Activated naive CD8-positive, alpha-beta T cell treated with anti-CD3 and anti-CD28 coated beads, Interleukin-2, amount 10 ng/mL, durations not matched to agents 7 days and 5 days (primary cell): ENCODE results near the gene RDH12. TPM values are rescaled to one million over a fixed set of nuclear protein-coding genes. Genes with fewer than 3 reads are reported as not detected.

ENCODE experiments used
- ATAC-seq: fragments of 150-1000 bp; cut with Tn5 transposase; one replicate; pipeline ENCODE4 v1.10.0; 2021; ENCODE audit warnings: low read depth, moderate library complexity
- POLR2A ChIA-PET: fragments of 350-600 bp; sonication (Branson Sonifier 250); formaldehyde crosslinking; loops from one replicate; lab custom pipeline; 2021; ENCODE audit warnings: antibody characterized with exemption; lab: Charles Lee
- DNase-seq: peaks from one replicate; pipeline ENCODE4 v3.0.0; 2021
- H3K27ac Mint-ChIP-seq: one replicate; pipeline ENCODE4 v1.8.0; 2022; ENCODE audit warnings: mild to moderate bottlenecking, mixed read lengths
- H3K27me3 Mint-ChIP-seq: one replicate; pipeline ENCODE4 v1.8.0; 2022; ENCODE audit warnings: mild to moderate bottlenecking, moderate library complexity, mixed read lengths
- H3K36me3 Mint-ChIP-seq: one replicate; pipeline ENCODE4 v1.8.0; 2021; ENCODE audit warnings: mild to moderate bottlenecking, mixed read lengths
- H3K4me1 Mint-ChIP-seq: one replicate; pipeline ENCODE4 v1.8.0; 2021; ENCODE audit warnings: mixed read lengths
- H3K4me3 Mint-ChIP-seq: one replicate; pipeline ENCODE4 v1.8.0; 2022; ENCODE audit warnings: mild to moderate bottlenecking, moderate library complexity, mixed read lengths
- H3K9me3 Mint-ChIP-seq: one replicate; pipeline ENCODE4 v1.8.0; 2021; ENCODE audit warnings: mixed read lengths
- total RNA-seq, 2 experiments: library from RNA; stranded (reverse); gene quantifications; one replicate each; pipeline ENCODE4 v1.2.3, GENCODE V29; 2021

Gene RDH12
- total RNA-seq, 2 experiments from 2014 or later: not detected

- peaks cover 20% of the 10 kb centered on the region for H3K36me3 Mint-ChIP-seq
- no peak for ATAC-seq
- H3K9me3 Mint-ChIP-seq: no peaks in the 10 kb centered on the region
- H3K4me3 Mint-ChIP-seq: no peak overlapping the region
- no peak for DNase-seq
- POLR2A ChIA-PET: no interaction called here
- no peak overlapping the region for H3K27ac Mint-ChIP-seq
- no peaks in the 10 kb centered on the region for H3K4me1 Mint-ChIP-seq
- no peaks in the 10 kb centered on the region for H3K27me3 Mint-ChIP-seq
These were observed 66.5 kb downstream of the RDH12 start for GRCh38 chr14:67768219-67768618.

GRCh38 chr14:67773844-67774377 is 72.2 kb downstream of the RDH12 start:
- DNase-seq (no peak), ATAC-seq (no peak)
- H3K9me3 Mint-ChIP-seq: no peaks in the 10 kb centered on the region
- no peaks in the 10 kb centered on the region for H3K27me3 Mint-ChIP-seq
- no peak overlapping the region for H3K27ac Mint-ChIP-seq
- no peaks in the 10 kb centered on the region for H3K4me1 Mint-ChIP-seq
- peaks cover 25% of the 10 kb centered on the region for H3K36me3 Mint-ChIP-seq
- POLR2A ChIA-PET: no interaction called here
- H3K4me3 Mint-ChIP-seq: no peak overlapping the region

- Mint-ChIP-seq H3K36me3 (peaks cover 16% of the 10 kb centered on the region), H3K4me3 (no peak overlapping the region), H3K9me3 (no peaks in the 10 kb centered on the region), H3K4me1 (no peaks in the 10 kb centered on the region), H3K27ac (no peak overlapping the region), H3K27me3 (no peaks in the 10 kb centered on the region)
- ATAC-seq (no peak), DNase-seq (no peak)
- POLR2A ChIA-PET: no interaction called here
These were observed 75.1 kb downstream of the RDH12 start for GRCh38 chr14:67776653-67777322.

GRCh38 chr14:67778792-67779191 is 77.1 kb downstream of the RDH12 start:
- Mint-ChIP-seq H3K9me3 (no peaks in the 10 kb centered on the region), H3K4me1 (no peaks in the 10 kb centered on the region), H3K4me3 (no peak overlapping the region), H3K27me3 (no peaks in the 10 kb centered on the region), H3K27ac (no peak overlapping the region), H3K36me3 (peaks cover 14% of the 10 kb centered on the region)
- POLR2A ChIA-PET: no interaction called here
- no peak for DNase-seq
- ATAC-seq: no peak

- peaks cover 10% of the 10 kb centered on the region for H3K4me1 Mint-ChIP-seq
- H3K9me3 Mint-ChIP-seq: no peaks in the 10 kb centered on the region
- DNase-seq (no peak), ATAC-seq (no peak)
- no peaks in the 10 kb centered on the region for H3K27me3 Mint-ChIP-seq
- POLR2A ChIA-PET: no interaction called here
- peaks cover 21% of the 10 kb centered on the region for H3K36me3 Mint-ChIP-seq
- H3K4me3 Mint-ChIP-seq: no peak overlapping the region
- H3K27ac Mint-ChIP-seq: no peak overlapping the region
These were observed 80.4 kb downstream of the RDH12 start for GRCh38 chr14:67782090-67782489.

Other genes with a start within 250 kb of the RDH12 start
- gene TMEM229B, start 213.2 kb upstream of the RDH12 start, total RNA-seq: 10 to 100 TPM; 20.0 to 20.9 TPM
- 1 to 10 TPM in 1 of 2 experiments, under 1 TPM in 1; 0.68 to 1.0 TPM for gene PLEKHH1, start 168.6 kb upstream of the RDH12 start, total RNA-seq
- 10 to 100 TPM; 22.9 to 24.9 TPM for gene PIGH, start 101.6 kb upstream of the RDH12 start, total RNA-seq
- gene ARG2, start 82.0 kb upstream of the RDH12 start, total RNA-seq: 1 to 10 TPM; 1.3 to 2.6 TPM
- 10 to 100 TPM; 69.9 to 74.6 TPM for gene VTI1B, start 27.3 kb upstream of the RDH12 start, total RNA-seq
- 10 to 100 TPM; 54.9 to 55.5 TPM for gene RDH11, start 6.1 kb upstream of the RDH12 start, total RNA-seq
- gene ZFYVE26, start 114.7 kb downstream of the RDH12 start, total RNA-seq: 10 to 100 TPM; 28.2 to 30.1 TPM
- 10 to 100 TPM; 43.6 to 50.7 TPM for gene RAD51B, start 117.9 kb downstream of the RDH12 start, total RNA-seq